ENCODE measurements around the gene LRFN3.
"Not testable (repeated sequence)": the region's sequence is repeated elsewhere in the genome, so short reads cannot be mapped to it uniquely, and the experiment has no call there.

The LRFN3 gene

DNA sequence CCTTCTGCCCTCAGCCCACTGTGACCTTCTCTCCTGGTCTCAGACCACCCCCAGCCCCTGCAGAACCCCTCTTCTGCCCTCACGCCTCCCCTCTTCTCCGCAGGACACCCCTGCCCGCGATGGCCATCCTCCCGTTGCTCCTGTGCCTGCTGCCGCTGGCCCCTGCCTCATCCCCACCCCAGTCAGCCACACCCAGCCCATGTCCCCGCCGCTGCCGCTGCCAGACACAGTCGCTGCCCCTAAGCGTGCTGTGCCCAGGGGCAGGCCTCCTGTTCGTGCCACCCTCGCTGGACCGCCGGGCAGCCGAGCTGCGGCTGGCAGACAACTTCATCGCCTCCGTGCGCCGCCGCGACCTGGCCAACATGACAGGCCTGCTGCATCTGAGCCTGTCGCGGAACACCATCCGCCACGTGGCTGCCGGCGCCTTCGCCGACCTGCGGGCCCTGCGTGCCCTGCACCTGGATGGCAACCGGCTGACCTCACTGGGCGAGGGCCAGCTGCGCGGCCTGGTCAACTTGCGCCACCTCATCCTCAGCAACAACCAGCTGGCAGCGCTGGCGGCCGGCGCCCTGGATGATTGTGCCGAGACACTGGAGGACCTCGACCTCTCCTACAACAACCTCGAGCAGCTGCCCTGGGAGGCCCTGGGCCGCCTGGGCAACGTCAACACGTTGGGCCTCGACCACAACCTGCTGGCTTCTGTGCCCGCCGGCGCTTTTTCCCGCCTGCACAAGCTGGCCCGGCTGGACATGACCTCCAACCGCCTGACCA, 3.3 kb downstream of the LRFN3 start:
- DNase-seq (ENCODE audit: low spot score) = no peak

DNA sequence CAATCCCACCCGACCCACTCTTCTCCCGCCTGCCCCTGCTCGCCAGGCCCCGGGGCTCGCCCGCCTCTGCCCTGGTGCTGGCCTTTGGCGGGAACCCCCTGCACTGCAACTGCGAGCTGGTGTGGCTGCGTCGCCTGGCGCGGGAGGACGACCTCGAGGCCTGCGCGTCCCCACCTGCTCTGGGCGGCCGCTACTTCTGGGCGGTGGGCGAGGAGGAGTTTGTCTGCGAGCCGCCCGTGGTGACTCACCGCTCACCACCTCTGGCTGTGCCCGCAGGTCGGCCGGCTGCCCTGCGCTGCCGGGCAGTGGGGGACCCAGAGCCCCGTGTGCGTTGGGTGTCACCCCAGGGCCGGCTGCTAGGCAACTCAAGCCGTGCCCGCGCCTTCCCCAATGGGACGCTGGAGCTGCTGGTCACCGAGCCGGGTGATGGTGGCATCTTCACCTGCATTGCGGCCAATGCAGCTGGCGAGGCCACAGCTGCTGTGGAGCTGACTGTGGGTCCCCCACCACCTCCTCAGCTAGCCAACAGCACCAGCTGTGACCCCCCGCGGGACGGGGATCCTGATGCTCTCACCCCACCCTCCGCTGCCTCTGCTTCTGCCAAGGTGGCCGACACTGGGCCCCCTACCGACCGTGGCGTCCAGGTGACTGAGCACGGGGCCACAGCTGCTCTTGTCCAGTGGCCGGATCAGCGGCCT, 4.1 kb downstream of the LRFN3 start:
- no peak for DNase-seq (ENCODE audit: low spot score)

DNA sequence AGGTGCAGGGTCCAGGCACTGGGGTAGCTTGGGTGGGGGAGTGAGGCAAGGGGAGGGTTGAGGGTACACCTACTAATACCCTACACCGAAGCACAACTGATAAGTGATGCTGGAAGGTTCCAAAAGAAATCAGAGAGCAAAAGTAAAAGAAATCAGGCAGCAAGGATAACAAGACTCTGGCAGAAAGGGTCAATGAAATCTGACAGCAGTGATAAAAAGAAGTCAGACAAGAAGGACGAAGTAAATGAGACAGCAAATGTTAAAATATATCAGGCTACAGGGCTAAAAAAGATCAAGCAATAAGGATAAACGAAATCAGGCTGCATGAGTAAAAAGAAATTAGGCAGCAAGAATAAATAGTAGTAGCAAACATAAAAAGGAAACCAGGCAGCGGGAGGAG, 4.7 kb downstream of the LRFN3 start:
- no peak for DNase-seq (ENCODE audit: low spot score)

DNA sequence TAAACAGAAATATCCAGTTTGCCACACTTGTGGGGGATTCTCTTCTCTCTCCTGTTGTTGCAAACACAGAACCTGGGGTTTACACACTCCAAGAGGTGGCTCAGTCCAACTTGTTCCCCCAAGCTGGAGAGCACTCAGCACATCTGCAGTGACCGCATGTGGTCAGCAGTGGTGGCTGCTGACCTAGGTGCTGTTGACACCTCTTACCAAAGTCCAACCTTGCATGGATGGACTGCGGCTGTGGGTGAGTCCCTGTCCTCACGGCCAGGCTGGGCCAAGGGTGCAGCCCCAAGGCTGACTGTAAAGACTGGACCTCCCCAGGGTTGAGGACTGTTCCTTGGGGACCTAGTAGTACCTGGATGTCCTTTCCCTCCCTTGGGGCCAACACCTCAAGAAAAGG, 6.1 kb downstream of the LRFN3 start:
- no peak for DNase-seq (ENCODE audit: low spot score)

DNA sequence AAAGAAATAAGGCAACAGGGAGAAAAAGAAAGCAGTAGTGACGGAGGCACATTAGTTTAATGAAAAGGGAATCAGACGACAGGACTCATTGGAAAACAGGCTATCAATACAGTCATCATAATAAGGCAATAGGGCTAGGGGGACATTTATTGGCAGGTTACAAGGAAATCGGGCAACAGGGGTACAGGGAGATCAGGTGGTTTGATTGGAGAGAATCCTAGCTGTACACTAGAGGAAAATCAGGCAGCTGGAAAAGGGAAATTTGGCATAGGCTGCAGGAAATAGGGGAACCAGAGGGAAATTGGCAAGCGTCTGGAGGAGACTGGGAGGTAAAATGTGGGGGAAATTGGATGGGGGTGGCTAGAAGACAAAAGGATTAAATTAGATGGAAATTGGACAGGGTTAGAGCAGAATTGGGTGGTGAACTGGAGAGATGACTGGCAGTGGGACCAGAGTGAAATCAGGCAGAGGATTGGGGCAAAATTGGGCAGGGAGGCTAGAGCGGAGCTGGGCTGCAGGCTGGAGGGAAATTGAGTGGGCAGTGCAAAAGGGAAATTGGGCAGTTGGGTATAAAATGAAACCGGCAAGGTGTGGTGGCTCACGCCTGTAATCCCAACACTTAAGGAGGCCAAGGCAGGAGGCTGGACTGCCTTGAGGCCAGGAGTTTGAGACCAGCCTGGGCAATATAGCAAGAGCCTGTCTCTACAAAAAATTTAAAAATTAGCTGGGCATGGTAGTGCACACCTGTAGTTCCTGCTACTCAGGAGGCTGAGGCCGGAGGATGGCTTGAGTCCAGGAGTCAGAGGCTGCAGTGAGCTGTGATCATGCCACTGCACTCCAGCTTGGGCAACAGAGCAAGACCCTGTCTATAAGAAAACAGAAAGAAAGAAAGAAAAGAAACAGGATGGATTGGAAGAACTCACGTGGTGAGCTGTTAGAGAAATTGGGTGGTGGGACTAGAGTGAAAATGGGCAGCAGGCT, 7.4 kb downstream of the LRFN3 start:
- DNase-seq (ENCODE audit: low spot score) = no peak

DNA sequence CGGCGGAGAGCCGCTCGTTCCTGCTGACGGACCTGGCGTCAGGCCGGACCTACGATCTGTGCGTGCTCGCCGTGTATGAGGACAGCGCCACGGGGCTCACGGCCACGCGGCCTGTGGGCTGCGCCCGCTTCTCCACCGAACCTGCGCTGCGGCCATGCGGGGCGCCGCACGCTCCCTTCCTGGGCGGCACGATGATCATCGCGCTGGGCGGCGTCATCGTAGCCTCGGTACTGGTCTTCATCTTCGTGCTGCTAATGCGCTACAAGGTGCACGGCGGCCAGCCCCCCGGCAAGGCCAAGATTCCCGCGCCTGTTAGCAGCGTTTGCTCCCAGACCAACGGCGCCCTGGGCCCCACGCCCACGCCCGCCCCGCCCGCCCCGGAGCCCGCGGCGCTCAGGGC, 8.4 kb downstream of the LRFN3 start:
- no peak for DNase-seq (ENCODE audit: low spot score)

DNA sequence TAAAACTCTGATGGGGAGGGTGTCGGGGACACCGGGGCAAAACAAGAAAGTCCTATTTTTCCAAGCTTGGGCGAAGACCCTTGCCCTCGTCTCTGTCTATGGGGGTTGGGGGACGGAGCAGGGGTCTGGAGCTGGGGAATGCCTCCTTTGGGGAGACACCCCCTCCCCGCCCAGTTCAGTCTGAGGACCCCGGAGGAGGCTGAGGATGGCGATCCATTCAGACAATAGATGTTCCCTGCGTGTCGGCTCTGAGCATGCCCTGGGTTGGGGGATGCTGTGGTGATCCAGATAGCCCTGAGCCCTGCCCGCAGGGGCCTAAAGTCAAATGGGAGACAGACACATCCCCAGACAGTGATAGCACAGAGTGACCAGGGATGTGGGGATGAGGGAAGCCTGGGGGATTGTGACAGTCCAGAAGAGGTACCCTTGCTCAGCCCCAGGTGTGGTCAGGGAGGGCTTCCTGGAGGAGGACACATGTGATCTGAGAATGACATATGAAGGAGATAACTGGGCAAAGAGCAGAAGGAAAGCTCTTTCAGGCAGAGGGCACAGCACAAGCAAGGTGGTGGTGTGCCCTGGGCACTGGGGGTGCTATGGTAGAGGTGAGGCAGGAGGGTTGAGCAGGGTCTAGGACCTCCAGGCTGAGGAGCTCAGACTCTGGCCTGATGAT, 9.1 kb downstream of the LRFN3 start:
- DNase-seq (ENCODE audit: low spot score) = no peak

DNA sequence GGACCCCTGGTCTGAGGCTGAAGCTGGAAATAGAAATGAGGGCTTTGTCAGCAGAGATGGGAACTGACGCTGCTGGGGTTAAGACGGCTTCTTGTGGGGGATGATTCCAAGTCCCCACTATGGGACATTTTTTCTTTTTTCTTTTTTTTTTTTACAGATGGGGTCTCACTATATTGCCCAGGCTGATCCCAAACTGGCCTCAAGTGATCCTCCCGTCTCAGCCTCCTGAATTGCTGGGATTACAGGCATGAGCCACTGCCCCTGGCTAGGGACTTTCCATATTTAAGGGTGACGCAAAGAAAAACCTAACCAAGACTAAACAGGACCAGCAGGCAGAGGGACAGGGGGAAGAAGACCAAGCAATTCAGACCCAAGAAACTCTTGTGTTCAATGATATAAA, 10.0 kb downstream of the LRFN3 start:
- no peak for DNase-seq (ENCODE audit: low spot score)

DNA sequence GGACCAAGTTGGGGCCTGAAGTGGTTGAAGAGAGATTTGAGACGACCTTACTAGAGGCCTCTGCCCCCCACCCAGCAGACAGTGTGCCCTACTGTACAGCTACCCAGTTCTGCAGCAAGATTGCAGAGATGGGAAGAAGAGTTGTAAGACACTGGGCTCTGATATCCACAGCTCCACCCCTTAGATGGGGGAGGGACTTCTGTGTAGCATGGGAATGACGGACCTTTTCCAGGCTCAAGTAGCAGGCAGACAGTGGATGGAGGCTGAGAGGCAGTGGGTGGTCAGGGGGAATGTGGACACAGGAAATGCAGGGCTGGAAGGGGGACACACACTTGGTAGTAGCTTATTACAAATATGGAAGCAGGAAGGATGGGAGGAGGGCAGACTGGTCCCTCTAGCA, 13.0 kb downstream of the LRFN3 start:
- no peak for DNase-seq (ENCODE audit: low spot score)

DNA sequence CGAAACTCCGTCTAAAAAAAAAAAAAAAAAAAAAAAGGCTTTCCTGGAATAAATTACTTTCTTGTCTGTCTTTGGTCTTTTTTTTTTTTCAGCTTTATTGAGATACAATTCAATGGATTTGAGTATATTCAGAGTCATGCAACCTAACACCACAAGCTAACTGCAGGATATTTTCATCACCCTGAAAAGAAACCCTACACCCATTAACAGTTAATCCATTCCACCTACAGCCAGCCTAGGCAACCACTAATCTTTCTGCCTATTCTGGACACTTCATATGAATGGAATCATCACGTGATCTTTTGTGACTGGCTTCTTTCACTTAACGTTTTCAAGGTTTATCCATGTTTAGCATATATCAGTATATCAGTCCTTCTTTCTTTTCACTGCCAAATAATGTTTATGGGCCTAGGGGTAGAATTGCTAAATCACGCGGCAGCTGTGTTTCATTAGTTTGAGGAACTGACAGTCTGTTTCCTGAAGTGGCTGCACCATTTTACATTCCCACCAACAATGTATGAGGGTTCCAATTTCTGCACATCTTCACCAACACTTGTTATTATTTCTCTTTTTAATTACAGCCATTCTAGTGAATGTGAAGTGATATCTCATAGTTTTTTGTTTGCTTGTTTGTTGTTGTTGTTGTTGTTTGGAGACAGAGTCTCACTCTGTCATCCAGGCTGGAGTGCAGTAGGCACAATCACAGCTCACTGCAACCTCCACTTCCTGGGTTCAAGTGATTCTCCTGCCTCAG, 19.9 kb downstream of the LRFN3 start:
- DNase-seq (ENCODE audit: low spot score) = no peak

DNA sequence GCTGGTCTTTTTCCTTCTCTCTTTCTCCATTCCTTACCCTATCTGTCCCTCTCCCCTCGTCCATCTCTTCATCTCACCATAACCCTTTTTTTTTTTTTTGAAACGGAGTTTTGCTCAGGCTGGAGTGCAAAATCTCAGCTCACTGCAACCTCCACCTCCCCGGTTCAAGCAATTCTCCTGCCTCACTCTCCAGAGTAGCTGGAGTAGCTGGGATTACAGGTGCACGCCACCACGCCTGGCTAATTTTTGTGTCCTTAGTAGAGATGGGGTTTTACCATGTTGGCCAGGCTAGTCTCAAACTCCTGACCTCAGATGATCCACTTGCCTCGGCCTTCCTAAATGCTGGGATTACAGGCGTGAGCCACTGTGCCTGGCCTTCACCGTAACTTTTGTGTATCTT, 21.2 kb downstream of the LRFN3 start:
- not testable (repeated sequence) for DNase-seq (ENCODE audit: low spot score)

DNA sequence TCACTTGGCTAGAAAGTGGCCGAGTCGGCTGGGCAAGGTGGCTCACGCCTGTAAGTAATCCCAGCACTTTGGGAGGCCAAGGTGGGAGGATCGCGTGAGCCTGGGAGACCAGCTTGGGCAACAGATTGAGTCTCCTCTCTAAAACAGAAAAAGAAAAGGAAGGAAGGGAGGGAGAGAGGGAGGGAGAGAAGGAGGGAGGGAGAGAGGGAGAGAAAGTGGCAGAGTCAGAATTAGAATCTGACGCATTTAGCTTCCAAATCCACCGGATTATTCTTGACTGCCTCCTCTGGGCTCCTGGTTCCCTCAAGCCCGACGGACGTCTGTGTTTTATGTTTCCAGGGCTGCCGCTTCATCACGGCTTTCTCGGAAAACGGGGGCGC, 22.5 kb downstream of the LRFN3 start:
- no peak for DNase-seq (ENCODE audit: low spot score)

DNA sequence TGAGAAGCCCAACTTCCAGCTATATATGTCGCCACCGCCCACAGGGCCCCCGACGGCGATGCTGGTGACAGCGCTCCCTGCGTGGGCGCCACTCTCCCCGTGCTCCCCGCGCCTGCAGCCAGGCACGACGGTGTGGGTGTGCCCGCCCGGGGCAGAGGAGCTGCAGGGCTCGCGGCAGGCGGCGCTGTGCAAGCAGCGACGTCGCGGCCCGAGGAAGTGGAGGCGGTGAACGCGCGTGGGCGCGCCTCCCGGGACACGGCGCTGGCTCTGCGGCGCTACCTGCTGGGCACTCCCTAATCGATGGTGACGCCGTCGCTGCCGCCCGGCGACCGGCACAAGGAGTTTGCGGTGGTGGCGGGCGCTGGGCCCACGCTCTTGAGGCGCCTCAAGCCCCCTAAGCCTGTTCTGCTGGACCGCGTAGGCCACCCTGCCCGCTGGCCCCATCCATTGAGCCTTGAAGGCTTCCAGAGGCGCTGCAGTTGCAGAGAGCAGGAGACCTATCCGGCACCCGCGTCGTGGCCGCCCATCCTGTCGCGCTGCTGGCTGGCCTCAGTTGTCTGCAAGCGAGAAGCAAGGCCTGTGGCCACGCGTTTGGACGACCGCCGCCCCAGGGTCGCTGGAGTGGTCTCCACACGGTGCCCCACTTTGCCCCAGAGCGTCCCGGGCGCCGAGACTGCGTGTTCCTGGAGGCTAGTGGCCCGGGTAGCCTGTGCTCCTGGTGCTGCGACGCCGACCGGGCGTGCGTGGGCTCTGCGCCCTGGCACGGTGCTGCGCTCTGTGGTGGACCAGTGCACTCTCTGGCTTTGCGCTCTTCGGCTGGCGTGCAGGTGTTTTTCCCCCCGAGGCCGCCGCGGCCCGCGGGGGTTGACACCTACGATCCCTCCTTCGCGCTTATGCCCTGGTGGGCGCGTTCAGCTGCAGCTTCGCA, 23.1 kb downstream of the LRFN3 start:
- DNase-seq (ENCODE audit: low spot score) = no peak

DNA sequence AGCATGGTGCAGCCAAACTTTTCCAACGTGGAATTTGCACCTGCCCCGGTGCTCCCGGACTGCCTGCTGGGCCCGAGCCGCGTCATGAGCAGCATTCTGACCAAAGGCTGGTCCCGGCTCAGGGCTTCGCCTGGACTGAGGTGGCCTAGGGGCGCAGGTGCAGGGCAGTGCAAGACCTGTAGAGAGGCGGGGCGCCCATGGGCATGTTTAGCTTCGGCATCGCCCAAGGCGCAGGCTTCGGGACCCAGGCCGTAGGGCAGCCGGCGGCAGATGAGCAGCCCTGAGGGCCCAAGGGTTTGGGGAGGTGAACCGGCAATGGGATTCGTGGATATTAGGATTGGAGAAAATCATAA, 23.8 kb downstream of the LRFN3 start:
- no peak for DNase-seq (ENCODE audit: low spot score)

DNA sequence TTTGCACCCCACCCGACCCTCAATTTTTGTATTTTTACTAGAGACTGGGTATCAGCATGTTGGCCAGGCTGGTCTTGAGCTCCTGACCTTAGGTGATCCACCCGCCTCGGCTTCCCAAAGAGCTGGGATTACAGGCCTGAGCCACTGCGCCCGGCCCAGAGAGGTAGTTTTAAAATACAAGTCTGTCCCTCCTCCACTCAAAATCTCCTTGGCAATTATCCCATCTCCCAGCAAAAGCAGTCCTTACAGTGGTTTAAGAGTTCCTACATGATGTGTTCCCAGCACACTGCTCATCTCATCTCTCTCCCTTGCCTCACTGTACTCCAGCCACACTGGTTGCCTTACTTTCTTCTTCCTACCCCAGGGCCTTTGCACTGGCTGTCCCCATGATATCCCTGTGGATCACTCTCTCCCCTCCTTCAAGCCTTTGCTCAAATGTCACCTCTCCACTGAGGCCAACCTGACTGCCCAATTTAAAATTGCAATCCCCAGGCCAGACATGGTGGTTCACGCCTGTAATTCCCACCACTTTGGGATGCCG, 24.3 kb downstream of the LRFN3 start:
- DNase-seq (ENCODE audit: low spot score) = no peak

DNA sequence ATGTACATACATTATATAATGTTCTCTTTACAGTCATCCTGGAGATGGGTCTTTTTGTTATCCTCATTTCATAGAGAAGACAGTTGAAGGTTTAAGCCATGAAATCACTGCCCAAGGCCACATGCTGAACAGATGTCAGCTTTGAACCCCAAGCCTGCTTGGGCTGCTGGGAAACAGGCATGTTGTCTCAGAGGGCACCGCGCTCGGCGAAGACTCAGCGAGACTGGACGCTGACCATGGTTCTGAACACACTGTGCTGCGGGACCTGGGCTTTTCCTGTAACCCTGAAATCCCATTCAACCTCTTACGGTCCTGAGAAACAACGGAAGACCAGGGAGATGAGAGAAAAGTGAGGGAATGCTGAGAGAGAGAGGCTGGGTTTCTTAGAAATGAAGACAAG, 27.3 kb downstream of the LRFN3 start:
- peak; percentile 29 for DNase-seq (ENCODE audit: low spot score)

DNA sequence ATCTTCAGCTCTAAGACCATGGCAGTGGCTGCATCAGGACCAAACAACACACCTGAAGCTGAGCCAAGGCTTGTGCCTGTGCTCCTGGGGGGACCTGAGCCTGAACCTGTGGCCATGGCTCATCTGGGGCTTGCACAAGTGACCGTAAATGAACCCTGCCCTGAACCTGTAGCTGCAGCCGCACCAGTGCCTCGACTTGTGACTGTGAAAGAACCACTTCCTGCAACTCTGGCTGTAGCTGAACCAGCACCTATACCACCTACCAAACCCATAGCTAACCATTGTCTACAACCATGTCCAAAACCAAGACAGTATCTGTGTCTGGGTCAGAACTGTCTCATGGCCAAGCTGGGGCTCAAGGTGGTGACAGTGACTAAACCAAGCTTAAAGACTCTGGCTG, 30.6 kb downstream of the LRFN3 start:
- DNase-seq (ENCODE audit: low spot score) = no peak

DNA sequence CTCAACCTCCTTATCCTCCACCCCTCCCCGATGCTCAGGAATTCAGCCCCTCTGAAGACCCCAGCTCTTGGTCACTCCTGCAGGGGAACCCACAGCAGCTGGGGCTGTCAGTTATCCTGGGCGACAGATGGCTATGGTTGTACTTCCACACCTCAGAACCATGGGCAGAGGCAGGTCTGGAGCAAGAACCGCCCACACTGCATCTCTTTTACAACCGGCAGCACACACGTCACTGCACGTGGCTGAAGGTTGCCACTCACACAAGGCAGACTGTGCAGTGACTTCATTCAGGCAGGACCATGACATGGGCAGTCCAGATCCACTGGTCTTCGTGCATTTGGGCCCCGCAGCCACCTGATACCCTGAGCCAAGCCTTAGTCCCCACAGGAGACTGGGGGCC, 37.3 kb downstream of the LRFN3 start:
- DNase-seq (ENCODE audit: low spot score) = no peak

DNA sequence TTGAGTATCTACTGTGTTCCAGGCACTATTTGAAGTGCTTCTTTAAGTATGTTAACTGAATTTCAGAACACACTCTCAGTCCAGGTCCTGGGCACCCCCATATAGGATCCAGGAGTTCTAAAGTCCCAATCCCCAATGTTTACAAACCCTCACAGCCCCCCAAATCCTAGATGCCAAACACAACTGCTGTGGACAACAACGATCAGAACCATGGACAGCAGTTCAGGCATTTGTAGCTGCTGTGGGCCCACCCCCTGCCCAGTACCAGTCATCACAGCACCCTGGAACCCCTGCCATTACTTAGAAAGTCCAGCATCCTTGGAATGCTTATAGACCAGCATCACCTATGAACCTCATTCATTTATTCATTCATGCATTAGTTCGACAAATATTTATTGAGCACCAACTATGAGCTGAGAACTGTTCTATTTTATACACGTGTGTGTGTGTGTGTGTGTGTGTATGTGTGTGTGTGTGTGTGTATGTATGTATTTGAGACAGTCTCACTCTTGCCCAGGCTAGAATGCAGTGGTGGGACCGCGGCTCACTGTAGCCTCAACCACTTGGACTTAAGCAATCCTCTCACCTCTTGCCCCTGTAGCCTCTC, 39.5 kb downstream of the LRFN3 start:
- no peak for DNase-seq (ENCODE audit: low spot score)

All from cerebellar cortex (tissue), 1 donor.